Right lobe of liver (tissue), 6 donors: Measurements from ENCODE around the gene TCF4. TPM values are rescaled to one million over a fixed set of nuclear protein-coding genes. Genes with fewer than 3 reads are reported as not detected.
"Not testable (repeated sequence)": the region's sequence is repeated elsewhere in the genome, so short reads cannot be mapped to it uniquely, and the experiment has no call there.

Experiments
- ATAC-seq, 4 donors: fragments of 200-7000 bp; cut with Tn5 transposase; one replicate each; pipeline ENCODE4 v1.9.1; 2020; ENCODE audit warnings: mild to moderate bottlenecking in 4 of 4, moderate library complexity in 4 of 4
- DNase-seq, 3 donors: peaks; one replicate each; pipeline ENCODE4 v3.0.0-alpha.2; 2020
- H3K27ac ChIP-seq, 3 donors: fragments of 200-600 bp; one replicate each; pipeline ENCODE4 v1.8.0; 2022
- H3K27me3 ChIP-seq, 2 donors: fragments of 200-600 bp; one replicate each; pipeline ENCODE4 v1.8.0; 2022
- H3K36me3 ChIP-seq, 4 donors: fragments of 200-600 bp; sonication (generic) in 1 of 4; one replicate each; pipeline versions ENCODE4 v1.5.1 to v1.8.0; 2017 to 2022; ENCODE audit warnings: control low read depth in 1 of 4
- H3K4me1 ChIP-seq, 4 donors: fragments of 200-600 bp; sonication (generic) in 1 of 4; one replicate each; pipeline versions ENCODE4 v1.5.1 to v1.8.0; 2017 to 2022; ENCODE audit warnings: control low read depth in 1 of 4
- H3K4me3 ChIP-seq, 3 donors: fragments of 200-600 bp; one replicate each; pipeline ENCODE4 v1.8.0; 2022
- H3K9me3 ChIP-seq, 4 donors: fragments of 200-600 bp; sonication (generic) in 1 of 4; one replicate each; pipeline versions ENCODE4 v1.5.1 to v1.8.0; 2017 to 2022; ENCODE audit warnings: control low read depth in 1 of 4
- POLR2A ChIP-seq: fragments of 450-650 bp; IDR thresholded peaks from one replicate; pipeline ENCODE4 v1.6.1; 2017; ENCODE audit warnings: antibody characterized with exemption, mild to moderate bottlenecking
- WGBS: methylation state at CpG from one replicate; pipeline ENCODE4 v1.1.6; 2018; ENCODE audit warnings: low coverage, low lambda C conversion rate; ENCODE audit not compliant: insufficient coverage; ENCODE audit errors: missing lambda C conversion rate; 5-methylcytosine and 5-hydroxymethylcytosine counted together
- intact Hi-C, 2 donors: fragments of 100-400 bp; cut with DNase I; formaldehyde crosslinking; loops; one replicate each; pipeline versions ENCODE4 v1.11.2 to v1.14.1; 2022
- total RNA-seq, 6 experiments: library from RNA; depleted of rRNA in 2 of 6; stranded (reverse); fragments of >200 nt in 2 of 6; fragmentation: NEBNext Ultra II Directional in 3 of 6; extraction: Animal tissue kit (Norgen Biotek cat#: 25700) in 3 of 6; gene quantifications; one replicate each; pipeline versions ENCODE4 v1.1.0 to v1.2.4, GENCODE V29; 2016 to 2023
- TF ChIP-seq, protein P1 (sequence below), 4 donors: fragments of 200-600 bp in 3 of 4; fragments of 450-650 bp in 1 of 4; IDR thresholded peaks; one replicate each; pipeline versions ENCODE4 v1.5.1 to v1.8.0; 2016 to 2022; ENCODE audit warnings: antibody characterized with exemption in 4 of 4, mild to moderate bottlenecking in 2 of 4
- donor health status: DM: no; HTN: yes; CAD: no.
- donor health status: DM: no; HTN: no; CAD: no.
- donor health status: DM: no; HTN: no; CAD: no.
- donor health status: DM: no; HTN: yes; CAD: no.
- donor health status: DM: no; HTN: yes; CAD: no.

TCF4 gene
- total RNA-seq, 6 experiments from 2014 or later: 8.1 to 19.5 (median 10.4) TPM

DNA sequence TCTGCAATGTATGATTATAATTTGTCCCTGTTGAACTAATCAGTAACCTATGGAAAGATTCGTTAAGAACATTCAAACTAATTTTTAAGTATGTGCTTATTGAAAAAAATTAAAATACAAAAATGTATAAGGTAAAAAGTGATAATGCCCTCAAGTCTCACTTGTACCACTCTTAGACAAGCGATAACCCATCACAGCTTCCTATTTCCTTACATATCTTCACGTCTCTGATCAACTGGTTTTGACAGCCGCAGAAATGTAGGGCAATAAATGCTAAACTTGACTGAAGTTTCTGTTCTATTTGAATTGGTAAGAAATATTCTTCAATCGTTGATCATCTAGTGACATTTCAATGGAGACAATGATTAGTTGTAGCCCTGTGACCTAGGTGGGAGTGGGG, 112.5 kb downstream of the TCF4 start:
- no peak for TF ChIP-seq POLR2A
- TF ChIP-seq, protein P1, sequence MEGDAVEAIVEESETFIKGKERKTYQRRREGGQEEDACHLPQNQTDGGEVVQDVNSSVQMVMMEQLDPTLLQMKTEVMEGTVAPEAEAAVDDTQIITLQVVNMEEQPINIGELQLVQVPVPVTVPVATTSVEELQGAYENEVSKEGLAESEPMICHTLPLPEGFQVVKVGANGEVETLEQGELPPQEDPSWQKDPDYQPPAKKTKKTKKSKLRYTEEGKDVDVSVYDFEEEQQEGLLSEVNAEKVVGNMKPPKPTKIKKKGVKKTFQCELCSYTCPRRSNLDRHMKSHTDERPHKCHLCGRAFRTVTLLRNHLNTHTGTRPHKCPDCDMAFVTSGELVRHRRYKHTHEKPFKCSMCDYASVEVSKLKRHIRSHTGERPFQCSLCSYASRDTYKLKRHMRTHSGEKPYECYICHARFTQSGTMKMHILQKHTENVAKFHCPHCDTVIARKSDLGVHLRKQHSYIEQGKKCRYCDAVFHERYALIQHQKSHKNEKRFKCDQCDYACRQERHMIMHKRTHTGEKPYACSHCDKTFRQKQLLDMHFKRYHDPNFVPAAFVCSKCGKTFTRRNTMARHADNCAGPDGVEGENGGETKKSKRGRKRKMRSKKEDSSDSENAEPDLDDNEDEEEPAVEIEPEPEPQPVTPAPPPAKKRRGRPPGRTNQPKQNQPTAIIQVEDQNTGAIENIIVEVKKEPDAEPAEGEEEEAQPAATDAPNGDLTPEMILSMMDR (IDR thresholded peaks at IDR 0.05): no peak
- DNase-seq (no peak), ATAC-seq (no peak)
- Histone ChIP-seq H3K36me3 (no peaks in the 10 kb centered on the region), H3K4me3 (no peak overlapping the region), H3K27me3 (no peaks in the 10 kb centered on the region), H3K4me1 (peaks cover 0 to 7% (median 0%) of the 10 kb centered on the region in 4 donors), H3K27ac (no peak overlapping the region), H3K9me3 (no peaks in the 10 kb centered on the region)
- 90% methylated on average over 5 of the region's 5 CpGs for WGBS
- intact Hi-C loops: no loop called here

DNA sequence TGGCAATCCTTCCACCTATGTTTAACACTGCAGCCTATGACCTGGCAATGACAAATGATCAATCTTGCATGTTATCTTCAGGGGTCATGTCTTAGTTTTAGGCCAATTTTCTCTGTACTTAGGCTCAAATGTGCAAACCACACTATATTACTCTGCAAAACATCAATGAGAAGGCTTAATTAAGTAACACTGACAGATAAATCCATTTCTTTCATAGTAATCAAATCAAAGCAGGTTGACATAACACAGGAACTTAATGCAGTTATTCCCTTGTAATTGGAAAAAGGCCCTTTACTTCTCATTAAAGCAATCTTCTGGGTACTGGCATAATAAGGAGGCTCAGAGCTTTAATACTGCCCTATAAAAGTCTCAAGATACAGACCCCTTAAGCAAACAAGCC, 114.4 kb downstream of the TCF4 start:
- intact Hi-C loops: no loop called here
- Histone ChIP-seq H3K4me3 (no peak overlapping the region), H3K9me3 (no peaks in the 10 kb centered on the region), H3K27ac (no peak overlapping the region), H3K27me3 (no peaks in the 10 kb centered on the region), H3K4me1 (peaks cover 0 to 7% (median 0%) of the 10 kb centered on the region in 4 donors), H3K36me3 (no peaks in the 10 kb centered on the region)
- ATAC-seq (no peak), DNase-seq (no peak)
- no peak for TF ChIP-seq POLR2A

DNA sequence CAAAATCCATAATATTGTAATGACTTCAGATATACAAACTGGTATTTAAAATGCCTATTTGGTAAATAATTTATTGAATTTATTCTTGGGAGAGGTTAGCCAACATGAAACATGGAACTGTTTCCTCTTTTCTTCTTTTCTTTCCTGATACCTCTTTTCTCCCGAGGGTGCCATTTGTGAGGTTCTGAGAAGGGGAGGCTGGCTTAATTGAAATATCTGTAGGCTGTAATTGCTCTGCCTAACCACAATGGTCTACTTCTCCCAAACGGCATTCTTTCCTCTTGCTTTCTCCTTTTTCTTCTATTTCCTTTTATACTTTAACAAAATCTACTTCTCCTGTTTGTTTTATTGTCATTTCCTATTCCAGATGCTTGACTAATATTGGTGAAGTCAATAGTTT, 114.9 kb downstream of the TCF4 start:
- TF ChIP-seq POLR2A: no peak
- TF ChIP-seq, protein P1 (IDR thresholded peaks at IDR 0.05): no peak
- no peaks in the 10 kb centered on the region for H3K9me3 ChIP-seq
- ATAC-seq (no peak), DNase-seq (no peak)
- no peak overlapping the region for H3K27ac ChIP-seq
- 26% methylated on average over 2 of the region's 2 CpGs for WGBS
- intact Hi-C loops: no loop called here
- peaks cover 0 to 7% (median 0%) of the 10 kb centered on the region in 4 donors for H3K4me1 ChIP-seq
- no peak overlapping the region for H3K4me3 ChIP-seq
- H3K27me3 ChIP-seq: no peaks in the 10 kb centered on the region
- no peaks in the 10 kb centered on the region for H3K36me3 ChIP-seq

DNA sequence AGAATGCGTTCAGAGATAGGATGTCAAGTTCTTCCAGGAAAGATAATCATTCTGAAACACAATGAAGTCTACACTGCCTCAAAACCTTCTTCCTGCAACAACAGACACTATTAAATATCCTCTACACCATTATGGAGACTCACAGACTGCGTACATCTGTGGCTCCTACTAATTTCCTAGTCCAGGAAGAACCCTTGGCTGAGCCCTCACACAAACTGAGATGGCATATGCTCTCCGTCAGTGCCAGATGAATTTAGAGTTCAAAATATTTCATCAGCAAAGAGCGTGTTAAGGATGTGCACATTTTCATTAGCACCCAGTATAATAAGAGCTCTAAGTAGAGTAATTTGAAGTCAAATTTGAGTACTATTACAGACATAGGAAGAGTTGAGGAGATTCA, 117.2 kb downstream of the TCF4 start:
- DNase-seq (no peak), ATAC-seq (no peak)
- no peaks in the 10 kb centered on the region for H3K27me3 ChIP-seq
- WGBS: 55% methylated on average over 4 of the region's 4 CpGs
- H3K4me3 ChIP-seq: no peak overlapping the region
- H3K9me3 ChIP-seq: no peaks in the 10 kb centered on the region
- intact Hi-C loops: no loop called here
- H3K4me1 ChIP-seq: no peaks in the 10 kb centered on the region
- TF ChIP-seq POLR2A: no peak
- TF ChIP-seq, protein P1 (IDR thresholded peaks at IDR 0.05): no peak
- no peaks in the 10 kb centered on the region for H3K36me3 ChIP-seq
- H3K27ac ChIP-seq: no peak overlapping the region

DNA sequence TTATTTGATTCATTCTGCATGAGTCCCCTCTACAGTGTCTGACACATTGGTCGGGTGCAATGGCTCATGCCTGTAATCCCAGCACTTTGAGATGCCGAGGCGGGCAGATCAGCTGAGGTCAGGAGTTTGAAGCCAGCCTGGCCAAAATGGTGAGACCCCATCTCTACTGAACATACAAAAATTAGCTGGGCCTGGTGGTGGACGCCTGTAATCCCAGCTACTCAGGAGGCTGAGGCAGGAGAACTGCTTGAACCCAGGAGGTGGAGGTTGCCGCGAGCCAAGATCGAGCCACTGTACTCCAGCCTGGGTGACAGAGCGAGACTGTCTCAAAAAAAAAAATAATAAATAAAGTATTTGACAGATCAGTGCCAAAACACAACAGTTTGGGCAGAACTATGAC, 118.9 kb downstream of the TCF4 start:
- H3K27ac ChIP-seq, ATAC-seq, H3K27me3 ChIP-seq, DNase-seq, intact Hi-C loops, H3K36me3 ChIP-seq, H3K4me1 ChIP-seq, H3K9me3 ChIP-seq, H3K4me3 ChIP-seq: not testable (repeated sequence)
- 62% methylated on average over 4 of the region's 8 CpGs for WGBS

DNA sequence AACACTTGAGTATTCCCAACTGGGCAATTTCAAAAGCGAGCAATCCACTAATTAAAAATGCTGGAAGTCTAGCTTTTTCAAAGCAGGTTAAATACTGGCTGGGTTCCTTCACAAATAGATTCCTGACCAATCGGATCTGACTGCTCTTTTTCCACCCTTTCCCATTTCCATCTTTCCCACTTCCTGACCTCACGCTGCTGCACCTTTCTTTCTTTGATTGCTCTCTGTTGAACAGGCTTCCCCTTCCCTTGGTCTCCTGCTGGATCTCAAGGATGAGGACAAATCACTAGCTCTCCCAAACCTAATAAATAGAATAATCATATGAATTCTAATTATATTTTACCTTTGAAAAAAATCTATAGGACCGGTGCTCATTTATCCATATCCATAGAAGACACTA, 121.2 kb downstream of the TCF4 start:
- no peaks in the 10 kb centered on the region for H3K9me3 ChIP-seq
- no peak overlapping the region for H3K4me3 ChIP-seq
- no peaks in the 10 kb centered on the region for H3K4me1 ChIP-seq
- TF ChIP-seq POLR2A: no peak
- TF ChIP-seq, protein P1 (IDR thresholded peaks at IDR 0.05): no peak
- H3K36me3 ChIP-seq: no peaks in the 10 kb centered on the region
- ATAC-seq (no peak), DNase-seq (no peak)
- intact Hi-C loops: no loop called here
- 59% methylated on average over 4 of the region's 4 CpGs for WGBS
- H3K27me3 ChIP-seq: no peaks in the 10 kb centered on the region
- no peak overlapping the region for H3K27ac ChIP-seq
